HEK293T (cell line): ENCODE results near the gene ANKRD12.

Source experiments
- SP1 ChIP-seq: fragments of 450-650 bp; IDR thresholded peaks from 2 replicates; pipeline ENCODE4 v1.6.1; 2017
- ZNF384 ChIP-seq: fragments of 450-650 bp; IDR thresholded peaks from 2 replicates; pipeline ENCODE4 v1.6.1; 2016

GRCh38 chr18:9160014-9160413 lies 23.4 kb downstream of the ANKRD12 start:
- TF ChIP-seq ZNF384 (no peak), SP1 (no peak)
